HepG2 (cell line): ENCODE results near the gene MRM1. TPM values are rescaled to one million over a fixed set of nuclear protein-coding genes. Genes with fewer than 3 reads are reported as not detected.

ENCODE experiments used
- ARNT2 ChIP-seq: sonication (generic); formaldehyde crosslinking; IDR thresholded peaks from 2 replicates; pipeline ENCODE4 v1.8.0; 2022; ENCODE audit warnings: mild to moderate bottlenecking, low read depth, missing genetic modification reagents, moderate library complexity
- ASH2L ChIP-seq: fragments of 300-600, 200-600 bp; sonication (generic); IDR thresholded peaks from 2 replicates; pipeline ENCODE4 v1.7.0; 2017; ENCODE audit warnings: low read depth, mild to moderate bottlenecking, moderate library complexity, mixed read lengths, low read length; ENCODE audit not compliant: insufficient read length
- BATF2 ChIP-seq: sonication (generic); formaldehyde crosslinking; IDR thresholded peaks from 2 replicates; pipeline ENCODE4 v1.8.0; 2022; ENCODE audit warnings: mild to moderate bottlenecking, missing genetic modification reagents, moderate library complexity
- CHCHD3 ChIP-seq: sonication (generic); formaldehyde crosslinking; IDR thresholded peaks from 2 replicates; pipeline ENCODE4 v1.8.0; 2022; ENCODE audit warnings: mild to moderate bottlenecking, missing genetic modification reagents, moderate library complexity
- CTCF ChIP-seq: sonication (generic); formaldehyde crosslinking; IDR thresholded peaks from 2 replicates; pipeline ENCODE4 v1.5.0; 2020; ENCODE audit warnings: mild to moderate bottlenecking, missing genetic modification reagents, moderate library complexity
- FUBP1 ChIP-seq: sonication (generic); formaldehyde crosslinking; IDR thresholded peaks from 2 replicates; pipeline ENCODE4 v1.5.1; 2020; ENCODE audit warnings: missing genetic modification reagents, mild to moderate bottlenecking, borderline replicate concordance
- HES4 ChIP-seq: sonication (generic); formaldehyde crosslinking; IDR thresholded peaks from 2 replicates; pipeline ENCODE4 v1.9.0; 2021; ENCODE audit warnings: mild to moderate bottlenecking, missing genetic modification reagents, borderline replicate concordance
- KLF6 ChIP-seq: IDR thresholded peaks from 2 replicates; pipeline ENCODE4 v1.8.0; 2016; ENCODE audit warnings: missing biosample characterization, missing genetic modification reagents
- MIER2 ChIP-seq: IDR thresholded peaks from 2 replicates; pipeline ENCODE4 v1.6.1; 2016; ENCODE audit warnings: missing biosample characterization, missing genetic modification reagents
- MIER3 ChIP-seq: IDR thresholded peaks from 2 replicates; pipeline ENCODE4 v1.6.1; 2016; ENCODE audit warnings: missing compliant biosample characterization, borderline replicate concordance
- SALL2 ChIP-seq: sonication (generic); formaldehyde crosslinking; IDR thresholded peaks from 2 replicates; pipeline ENCODE4 v1.8.1; 2023; ENCODE audit warnings: mild to moderate bottlenecking, missing genetic modification reagents, inconsistent platforms
- SP2 ChIP-seq: sonication (generic); formaldehyde crosslinking; IDR thresholded peaks from 2 replicates; pipeline ENCODE4 v1.5.1; 2020; ENCODE audit warnings: mild to moderate bottlenecking, missing genetic modification reagents
- SSRP1 ChIP-seq: IDR thresholded peaks from 2 replicates; pipeline ENCODE4 v1.6.1; 2016; ENCODE audit warnings: control low read depth
- TFAP4 ChIP-seq: sonication (generic); IDR thresholded peaks from 2 replicates; pipeline ENCODE4 v1.6.1; 2016; ENCODE audit warnings: low read depth, borderline replicate concordance
- ZFP36L2 ChIP-seq: sonication (generic); formaldehyde crosslinking; IDR thresholded peaks from 2 replicates; pipeline ENCODE4 v1.4.0; 2020; ENCODE audit warnings: missing genetic modification reagents
- ZNF143 ChIP-seq: sonication (generic); formaldehyde crosslinking; IDR thresholded peaks from 2 replicates; pipeline ENCODE4 v1.4.0; 2020; ENCODE audit warnings: missing genetic modification reagents
- ZNF468 ChIP-seq: sonication (generic); formaldehyde crosslinking; IDR thresholded peaks from 2 replicates; pipeline ENCODE4 v1.8.0; 2022; ENCODE audit warnings: mild to moderate bottlenecking, moderate library complexity, missing genetic modification reagents
- polyA plus RNA-seq, 8 experiments: library from polyadenylated mRNA; depleted of rRNA in 3 of 8; stranded (reverse) in 7 of 8; unstranded in 1 of 8; fragments of >200 nt; fragmentation: Illumina TruSeq in 4 of 8; extraction: Trizol in 4 of 8; gene quantifications; 2 replicates each; pipeline versions ENCODE4 v1.2.1 to v1.2.3, GENCODE V29; 2011 to 2016; ENCODE audit warnings: low read depth in 4 of 8, missing spikeins in 1 of 8, mixed read lengths in 1 of 8; ENCODE audit not compliant: insufficient read depth in 1 of 8
- total RNA-seq, 5 experiments: library from RNA; depleted of rRNA; stranded (reverse); fragments of >200 nt; fragmentation: Illumina TruSeq; extraction: Trizol; gene quantifications; 2 replicates each; pipeline ENCODE4 v1.2.3, GENCODE V29; 2016; ENCODE audit warnings: low read depth in 1 of 5
- TF ChIP-seq, protein P1 (sequence below): sonication (generic); formaldehyde crosslinking; conservative IDR thresholded peaks from 2 replicates; pipeline ENCODE4 v1.4.0; 2020; ENCODE audit warnings: mild to moderate bottlenecking, missing genetic modification reagents, moderate library complexity
- TF ChIP-seq, protein P2 (sequence below): sonication (generic); formaldehyde crosslinking; IDR thresholded peaks from 2 replicates; pipeline ENCODE4 v1.4.0; 2020; ENCODE audit warnings: mild to moderate bottlenecking, low read depth, missing genetic modification reagents

Gene MRM1
- total and polyA plus RNA-seq, 2 of the 13 experiments (the other 11 are each of a cell fraction or from before 2014, with no cell fraction given) = 4.1 to 11.3 TPM

GRCh38 chr17:36591434-36592315 lies 9.7 kb upstream of the MRM1 start, which contains the start of gene DHRS11 (continued):
- TF ChIP-seq, protein P1, sequence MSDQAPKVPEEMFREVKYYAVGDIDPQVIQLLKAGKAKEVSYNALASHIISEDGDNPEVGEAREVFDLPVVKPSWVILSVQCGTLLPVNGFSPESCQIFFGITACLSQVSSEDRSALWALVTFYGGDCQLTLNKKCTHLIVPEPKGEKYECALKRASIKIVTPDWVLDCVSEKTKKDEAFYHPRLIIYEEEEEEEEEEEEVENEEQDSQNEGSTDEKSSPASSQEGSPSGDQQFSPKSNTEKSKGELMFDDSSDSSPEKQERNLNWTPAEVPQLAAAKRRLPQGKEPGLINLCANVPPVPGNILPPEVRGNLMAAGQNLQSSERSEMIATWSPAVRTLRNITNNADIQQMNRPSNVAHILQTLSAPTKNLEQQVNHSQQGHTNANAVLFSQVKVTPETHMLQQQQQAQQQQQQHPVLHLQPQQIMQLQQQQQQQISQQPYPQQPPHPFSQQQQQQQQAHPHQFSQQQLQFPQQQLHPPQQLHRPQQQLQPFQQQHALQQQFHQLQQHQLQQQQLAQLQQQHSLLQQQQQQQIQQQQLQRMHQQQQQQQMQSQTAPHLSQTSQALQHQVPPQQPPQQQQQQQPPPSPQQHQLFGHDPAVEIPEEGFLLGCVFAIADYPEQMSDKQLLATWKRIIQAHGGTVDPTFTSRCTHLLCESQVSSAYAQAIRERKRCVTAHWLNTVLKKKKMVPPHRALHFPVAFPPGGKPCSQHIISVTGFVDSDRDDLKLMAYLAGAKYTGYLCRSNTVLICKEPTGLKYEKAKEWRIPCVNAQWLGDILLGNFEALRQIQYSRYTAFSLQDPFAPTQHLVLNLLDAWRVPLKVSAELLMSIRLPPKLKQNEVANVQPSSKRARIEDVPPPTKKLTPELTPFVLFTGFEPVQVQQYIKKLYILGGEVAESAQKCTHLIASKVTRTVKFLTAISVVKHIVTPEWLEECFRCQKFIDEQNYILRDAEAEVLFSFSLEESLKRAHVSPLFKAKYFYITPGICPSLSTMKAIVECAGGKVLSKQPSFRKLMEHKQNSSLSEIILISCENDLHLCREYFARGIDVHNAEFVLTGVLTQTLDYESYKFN (CRISPR knock-in tag) = no peak
- TF ChIP-seq TFAP4 = peak; percentile 55; the same call in 1 of the 2 replicates
- no peak for TF ChIP-seq SALL2 (CRISPR knock-in tag)
- peak; percentile 49 for TF ChIP-seq CTCF (CRISPR knock-in tag)
- TF ChIP-seq SP2 = peak; percentile 76; the same call in 1 of the 2 replicates
- no peak; the same call in 1 of the 2 replicates for TF ChIP-seq SSRP1 (CRISPR knock-in tag)
- TF ChIP-seq FUBP1 (CRISPR knock-in tag) = no peak
- 0 out of 2 replicates have a peak, but pooled peaks have one; percentile 55 for TF ChIP-seq HES4
- peak; percentile 32; the same call in 1 of the 2 replicates for TF ChIP-seq ZNF143 (CRISPR knock-in tag)
- no peak for TF ChIP-seq ZFP36L2 (CRISPR knock-in tag)
- TF ChIP-seq MIER3 (CRISPR knock-in tag) = no peak
- peak; percentile 58 for TF ChIP-seq ASH2L
- TF ChIP-seq ZNF468 (CRISPR knock-in tag) = no peak
- no peak for TF ChIP-seq BATF2
- peak; percentile 33 for TF ChIP-seq ARNT2 (CRISPR knock-in tag)
- no peak for TF ChIP-seq MIER2 (CRISPR knock-in tag)
- TF ChIP-seq, protein P2, sequence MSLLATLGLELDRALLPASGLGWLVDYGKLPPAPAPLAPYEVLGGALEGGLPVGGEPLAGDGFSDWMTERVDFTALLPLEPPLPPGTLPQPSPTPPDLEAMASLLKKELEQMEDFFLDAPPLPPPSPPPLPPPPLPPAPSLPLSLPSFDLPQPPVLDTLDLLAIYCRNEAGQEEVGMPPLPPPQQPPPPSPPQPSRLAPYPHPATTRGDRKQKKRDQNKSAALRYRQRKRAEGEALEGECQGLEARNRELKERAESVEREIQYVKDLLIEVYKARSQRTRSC (CRISPR knock-in tag) = no peak
- no peak for TF ChIP-seq CHCHD3 (CRISPR knock-in tag)
- no peak for TF ChIP-seq KLF6 (CRISPR knock-in tag)
